Measurements from ENCODE around the gene ZBTB16.
"Not testable (repeated sequence)": the region's sequence is repeated elsewhere in the genome, so short reads cannot be mapped to it uniquely, and the experiment has no call there.

ZBTB16 gene

DNA sequence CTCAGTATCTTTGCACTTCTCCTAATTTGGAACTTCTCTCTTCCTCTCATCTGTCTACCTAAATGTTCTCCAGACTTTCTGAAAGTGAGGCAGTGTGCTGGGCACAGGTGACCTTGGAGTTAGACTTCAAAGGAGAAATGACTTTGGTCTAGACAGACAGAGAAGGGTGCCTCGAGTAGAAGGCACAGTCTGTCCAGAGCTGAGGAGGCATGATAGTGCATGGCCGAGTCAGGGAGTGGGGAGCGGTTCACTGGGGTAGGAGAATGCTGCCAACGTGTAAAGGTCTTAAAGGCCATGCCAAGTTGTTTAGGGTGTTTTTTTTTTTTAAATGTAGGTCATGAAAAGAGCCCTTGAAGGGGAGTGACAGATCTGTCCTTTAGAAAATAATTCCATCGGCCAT is 17.3 kb upstream of the ZBTB16 start:
- no peak for DNase-seq (ENCODE audit: low spot score)

DNA sequence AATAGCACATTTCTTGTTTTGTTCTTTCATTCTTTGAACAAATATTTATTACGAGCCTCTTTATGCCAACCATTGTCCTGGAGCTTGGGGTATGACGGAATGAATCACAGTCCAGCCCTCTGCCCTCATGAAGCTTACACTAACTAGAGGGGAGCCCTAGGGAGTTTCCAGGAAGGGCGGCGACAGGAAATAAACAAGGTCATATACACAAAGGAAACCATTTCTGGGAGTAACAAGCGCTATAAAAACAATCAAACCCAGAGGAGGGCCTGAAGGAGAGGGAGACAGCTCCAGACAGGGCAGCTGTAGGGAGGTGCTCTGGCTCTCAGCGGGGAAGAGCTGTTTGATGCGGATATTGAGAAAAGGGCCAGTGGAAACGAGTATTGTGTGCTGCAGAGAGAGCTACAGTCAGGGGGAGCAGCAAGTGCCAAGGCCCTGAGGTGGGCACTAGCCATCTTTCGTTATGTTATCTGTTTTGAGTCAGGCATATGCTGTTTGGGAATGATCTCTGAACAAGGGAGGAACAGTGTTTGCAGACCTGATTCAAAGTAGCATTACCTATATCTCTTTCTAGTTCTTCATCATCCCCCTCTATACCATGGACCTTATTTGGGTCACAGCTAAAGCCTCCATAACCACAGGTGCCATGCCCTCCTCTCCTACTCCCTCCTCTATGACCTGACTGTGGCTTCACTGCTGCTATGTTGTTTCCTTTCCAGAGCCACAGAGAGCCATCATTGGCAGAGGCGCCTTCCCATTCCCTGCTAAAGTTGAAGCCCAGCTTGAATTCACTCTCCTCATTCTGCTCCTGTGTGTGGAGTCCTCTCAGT is 15.3 kb upstream of the ZBTB16 start:
- no peak for DNase-seq (ENCODE audit: low spot score)

DNA sequence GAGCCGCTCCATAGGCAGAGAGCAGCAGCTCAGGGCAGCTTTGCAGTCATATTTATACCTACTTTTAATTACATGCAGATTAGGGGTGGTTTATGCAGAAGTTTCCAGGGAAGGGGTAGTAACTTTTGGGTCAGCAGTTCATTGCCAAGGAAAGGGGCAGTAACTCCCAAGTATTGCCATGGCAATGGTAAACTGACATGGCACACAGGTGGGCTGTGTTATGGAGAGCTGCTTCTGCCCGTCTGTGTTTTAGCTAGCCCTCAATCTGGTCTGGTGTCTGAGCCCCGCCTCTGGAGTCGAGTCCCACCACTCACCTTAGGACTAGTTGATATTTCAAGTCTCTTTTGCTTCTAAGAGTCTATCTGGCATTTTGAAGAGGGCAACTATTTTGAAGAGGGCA is 12.2 kb upstream of the ZBTB16 start:
- DNase-seq (ENCODE audit: low spot score), result no peak

DNA sequence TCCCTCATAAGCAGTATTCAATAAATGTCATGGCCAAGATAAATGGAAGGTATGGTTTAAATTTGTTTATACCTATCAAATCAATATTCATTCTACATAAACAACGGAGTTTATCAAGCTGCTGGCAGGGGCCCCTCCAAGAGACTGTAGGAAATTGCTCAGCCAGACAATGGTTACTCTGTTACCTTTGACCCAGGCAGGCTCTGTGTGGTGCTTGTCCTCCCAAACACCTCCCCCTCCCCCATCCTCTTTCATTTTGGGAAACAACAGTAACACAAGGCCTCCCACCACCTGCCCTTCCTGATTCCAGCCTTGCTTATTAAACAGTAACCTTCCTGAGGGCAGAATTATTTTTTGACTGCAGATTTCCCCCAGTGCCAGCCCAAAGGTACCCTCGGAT is 10.5 kb upstream of the ZBTB16 start:
- DNase-seq (ENCODE audit: low spot score), result no peak

DNA sequence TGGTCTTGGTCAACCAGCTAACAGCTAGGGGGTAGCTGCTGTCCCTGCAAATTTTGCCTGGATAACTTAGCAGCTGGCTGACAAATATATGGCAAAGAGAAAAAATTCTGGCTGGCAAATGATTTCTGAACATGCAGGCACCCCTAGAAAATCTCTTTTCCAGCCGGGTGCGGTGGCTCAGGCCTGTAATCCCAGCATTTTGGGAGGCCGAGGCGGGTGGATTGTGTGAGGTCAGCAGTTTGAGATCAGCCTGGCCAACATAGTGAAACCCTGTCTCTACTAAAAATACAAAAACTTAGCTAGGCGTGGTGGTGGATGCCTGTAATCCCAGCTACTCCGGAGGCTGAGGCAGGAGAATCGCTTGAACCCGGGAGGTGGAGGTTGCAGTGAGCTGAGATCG is 9.7 kb upstream of the ZBTB16 start:
- not testable (repeated sequence) for DNase-seq (ENCODE audit: low spot score)

DNA sequence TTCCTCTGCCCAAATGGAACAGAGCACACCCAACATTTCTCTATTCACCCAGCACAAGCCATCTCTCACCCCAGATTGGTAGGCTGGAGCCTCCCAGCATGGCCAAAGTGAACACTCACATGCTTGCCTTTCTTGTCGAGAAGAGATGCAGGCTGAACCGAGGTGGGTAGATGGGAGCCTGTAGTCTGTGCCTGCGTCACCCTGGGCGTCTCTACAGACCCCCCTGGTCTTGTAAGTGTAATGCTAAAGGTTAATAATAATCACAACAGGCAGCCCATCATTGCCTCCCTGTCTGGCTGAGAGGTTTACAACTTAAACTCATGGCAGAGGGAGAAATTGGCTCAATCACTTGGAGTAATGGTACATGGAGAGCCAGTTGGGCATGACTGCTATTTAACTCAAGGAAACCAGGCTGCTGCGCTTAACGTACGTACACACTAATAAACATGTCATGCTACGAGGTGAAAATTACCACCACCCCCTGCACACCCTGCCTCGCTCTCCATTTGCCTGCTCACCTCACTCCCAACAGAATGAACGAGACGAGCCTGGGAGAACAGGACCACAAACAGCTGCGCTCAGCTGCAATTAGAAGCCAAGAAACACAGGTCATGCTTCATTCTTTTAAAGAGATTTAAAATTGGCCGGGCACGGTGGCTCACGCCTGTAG is 9.1 kb upstream of the ZBTB16 start:
- DNase-seq (ENCODE audit: low spot score), result no peak

DNA sequence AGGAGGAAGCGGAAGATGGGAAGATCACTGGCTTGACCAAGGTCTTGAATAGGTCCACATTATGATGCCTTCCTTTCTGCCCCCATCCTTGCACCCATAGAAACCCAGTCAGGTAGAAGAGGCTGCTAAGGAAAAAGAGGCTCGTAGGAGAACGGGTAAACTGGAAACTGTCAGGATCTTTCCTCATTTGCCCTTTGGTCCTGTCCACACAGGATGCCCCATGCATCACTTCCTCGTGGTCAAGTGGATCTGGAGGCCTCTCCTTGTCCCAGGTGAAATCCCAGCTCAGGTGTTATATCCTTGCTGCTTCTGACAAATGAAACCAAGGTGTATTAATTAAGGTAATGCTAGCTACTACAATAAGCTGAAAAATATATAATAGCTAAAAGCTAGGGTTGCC is 8.0 kb upstream of the ZBTB16 start:
- no peak for DNase-seq (ENCODE audit: low spot score)

DNA sequence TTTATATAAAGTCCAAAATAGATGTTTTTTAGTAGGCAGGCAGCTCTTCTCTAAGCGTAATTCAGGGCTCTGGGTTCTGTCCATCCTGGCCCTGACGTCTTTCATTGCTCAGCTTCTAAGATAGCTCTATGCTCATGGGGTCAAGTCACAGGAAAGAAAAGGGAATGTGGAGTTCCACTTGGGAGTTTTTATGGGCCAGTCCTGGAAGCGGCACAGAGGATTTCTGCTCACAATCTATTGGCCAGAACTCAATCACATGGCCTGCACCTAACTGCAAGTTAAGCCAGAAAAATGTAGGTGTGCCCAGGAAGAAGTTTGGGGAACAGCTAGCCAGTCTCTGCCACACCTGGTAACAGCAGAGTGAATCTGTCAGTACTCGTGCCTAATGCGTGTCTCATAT is 7.4 kb upstream of the ZBTB16 start:
- no peak for DNase-seq (ENCODE audit: low spot score)

DNA sequence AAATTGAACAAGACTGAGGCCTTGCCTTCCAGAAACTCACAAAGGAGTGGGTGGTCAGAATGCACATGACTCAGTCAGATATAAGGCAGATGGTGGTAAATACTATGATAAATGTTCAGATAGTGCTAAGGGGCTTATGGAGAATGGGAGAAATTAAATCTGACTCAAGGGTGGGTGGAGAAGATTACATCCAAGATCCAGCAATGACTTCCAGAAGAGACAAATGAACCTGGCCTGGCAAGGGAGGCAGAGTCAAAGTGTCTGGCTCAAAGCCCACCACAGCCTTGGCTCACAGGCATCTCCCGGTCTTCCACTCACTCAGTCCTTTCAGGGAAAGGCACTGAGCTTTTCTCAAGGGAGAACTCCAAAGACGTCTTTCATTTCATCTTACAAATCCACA is 6.1 kb upstream of the ZBTB16 start:
- no peak for DNase-seq (ENCODE audit: low spot score)

DNA sequence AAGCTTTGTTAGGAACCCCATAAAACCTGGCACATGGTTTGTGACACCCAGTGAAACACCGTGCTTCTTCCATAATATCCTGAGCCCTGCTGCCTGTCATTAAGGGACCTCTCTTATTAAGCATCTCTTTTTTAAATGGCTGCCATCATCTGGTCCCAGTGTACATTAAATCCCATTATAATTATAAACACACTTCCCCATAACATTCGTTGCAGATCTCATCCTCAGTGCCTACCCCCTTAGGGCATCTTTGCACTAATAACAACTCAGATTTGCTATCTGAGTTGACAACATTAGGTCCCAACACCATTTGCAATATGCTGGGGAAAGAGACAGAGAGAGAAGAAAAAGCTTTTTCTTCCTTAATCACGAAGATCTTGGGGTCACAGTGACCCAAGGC is 4.7 kb upstream of the ZBTB16 start:
- no peak for DNase-seq (ENCODE audit: low spot score)

DNA sequence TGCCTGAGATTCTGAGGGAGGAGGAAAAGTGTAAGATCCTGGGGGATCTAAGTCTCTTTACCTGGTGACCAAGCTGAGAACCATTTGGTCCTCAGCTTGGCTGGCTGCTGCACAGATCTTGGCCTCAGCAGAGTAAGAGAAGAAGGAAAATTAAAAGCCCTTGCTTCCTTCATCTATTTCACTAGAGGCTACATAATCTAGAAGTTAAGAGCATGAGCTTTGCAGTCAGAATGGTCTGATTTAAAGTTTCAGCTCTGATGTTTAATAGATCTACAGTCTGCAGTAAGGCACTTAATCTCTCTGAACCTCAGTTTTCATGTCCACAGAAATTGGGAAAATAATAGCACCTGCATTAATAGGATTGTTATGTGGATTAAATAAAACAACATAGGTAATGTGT is 3.1 kb upstream of the ZBTB16 start:
- DNase-seq (ENCODE audit: low spot score), result no peak

DNA sequence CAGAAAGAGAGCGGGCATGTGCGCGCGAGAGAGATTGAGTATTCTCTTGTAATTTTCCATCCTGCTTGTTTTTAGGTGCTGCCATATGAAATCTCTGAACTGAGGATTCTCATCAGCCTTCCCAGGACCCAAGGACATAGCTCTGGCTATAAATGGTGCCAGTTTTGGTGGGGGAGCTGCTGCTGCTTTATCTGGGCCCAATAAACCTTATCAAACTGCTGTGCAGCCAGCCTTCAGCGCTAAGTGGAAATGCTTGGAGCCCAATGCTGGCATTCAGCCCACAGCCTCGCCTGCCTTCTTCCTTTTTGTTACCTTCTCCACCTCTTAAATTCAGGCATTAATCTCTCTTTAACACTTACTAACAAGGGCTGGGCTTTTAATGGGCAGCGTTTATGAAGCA is 2.4 kb upstream of the ZBTB16 start:
- no peak for DNase-seq (ENCODE audit: low spot score)

DNA sequence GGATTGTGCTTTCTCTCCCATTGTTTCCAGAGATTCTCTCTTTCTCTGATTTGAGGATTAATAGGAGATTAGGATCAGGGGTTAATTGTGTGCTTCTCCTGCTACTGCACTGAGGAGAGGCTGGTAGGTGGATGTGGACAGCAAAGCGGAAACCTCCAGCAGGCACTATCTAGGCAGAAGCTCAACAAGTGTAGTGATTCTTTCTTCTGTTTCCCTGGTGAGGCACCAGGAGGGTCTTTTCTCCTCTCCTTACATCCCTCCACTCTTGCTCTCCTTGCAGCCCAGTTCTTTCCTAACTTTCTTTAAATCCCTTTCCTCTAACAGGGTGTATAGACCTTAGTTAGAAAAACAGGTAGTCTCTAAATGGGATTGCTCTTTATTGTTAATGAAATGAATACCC is 1.9 kb upstream of the ZBTB16 start:
- DNase-seq (ENCODE audit: low spot score), result no peak

DNA sequence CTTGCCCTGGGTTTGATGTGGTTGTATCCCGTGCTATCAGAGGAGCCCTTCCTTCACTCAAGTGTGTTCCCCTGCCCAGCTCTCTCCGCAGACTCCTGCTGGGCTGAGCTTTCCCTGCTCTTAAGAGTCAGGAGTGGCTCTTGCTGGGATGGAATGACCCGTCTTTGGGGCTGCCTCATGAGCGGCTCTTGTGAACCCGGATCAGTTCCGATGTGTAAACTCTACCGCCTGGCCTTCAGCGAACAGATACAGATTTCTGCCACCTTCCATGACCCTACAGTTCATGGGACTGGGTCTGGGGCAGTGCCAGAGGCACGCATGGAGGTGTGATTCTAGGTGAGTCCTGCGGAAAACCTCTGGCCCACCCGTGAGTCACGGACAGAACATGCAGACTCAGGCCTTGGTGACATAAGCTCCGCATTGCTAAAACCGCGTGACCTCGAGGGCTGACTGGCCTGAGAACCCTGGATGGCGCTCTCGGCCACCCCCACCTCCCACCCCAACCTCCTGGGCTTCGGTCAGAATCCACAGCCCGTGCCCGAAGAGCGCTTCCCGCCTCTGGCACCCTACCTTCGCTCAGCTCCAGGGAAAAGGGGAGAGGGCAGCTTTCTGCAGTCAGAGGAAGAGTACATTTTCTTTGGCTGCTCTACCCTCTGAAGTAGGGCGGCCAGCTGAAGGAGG is 1.3 kb upstream of the ZBTB16 start:
- DNase-seq (ENCODE audit: low spot score), result no peak

DNA sequence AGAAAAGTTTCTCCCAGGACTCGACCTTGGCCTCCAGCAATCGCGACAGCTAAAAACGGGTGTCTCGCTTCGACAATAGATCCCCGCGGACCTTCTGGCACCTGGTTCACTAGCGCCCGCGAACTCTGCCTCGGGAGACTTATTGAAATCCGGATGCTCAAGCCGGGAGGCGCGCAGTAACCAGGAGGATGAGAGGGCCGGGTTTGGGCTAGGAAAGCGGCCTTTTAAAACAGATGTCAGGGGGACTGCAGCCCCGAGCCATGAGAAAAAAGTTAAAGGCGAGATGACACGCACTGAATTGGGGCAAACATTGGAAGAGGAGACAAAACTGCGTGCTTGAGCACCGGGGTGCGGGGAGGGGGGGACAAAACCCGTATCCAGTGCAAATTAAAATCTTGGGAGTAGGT is 637 bp upstream of the ZBTB16 start:
- DNase-seq (ENCODE audit: low spot score), result no peak

DNA sequence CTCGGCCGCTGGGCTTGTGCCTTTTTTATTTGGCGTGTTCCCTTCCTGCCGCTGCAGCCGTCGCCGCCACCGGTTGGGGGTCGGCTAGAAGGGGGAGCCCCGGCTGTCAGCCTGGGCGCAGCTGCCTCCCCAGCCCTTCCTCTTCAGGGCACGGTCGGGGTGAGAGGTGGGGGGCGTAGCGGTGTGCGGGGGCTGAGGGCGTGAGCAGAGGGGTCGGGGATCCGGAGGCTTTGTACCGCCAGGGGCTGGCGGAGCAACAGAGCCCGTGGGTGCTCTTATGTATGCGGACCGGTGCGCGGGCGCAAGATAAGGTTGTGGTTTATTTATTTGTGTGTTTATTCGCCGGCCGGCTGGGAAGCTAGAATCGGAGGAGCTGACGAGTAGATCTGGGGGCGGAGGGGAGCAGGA is 477 bp downstream of the ZBTB16 start:
- DNase-seq (ENCODE audit: low spot score), result no peak

DNA sequence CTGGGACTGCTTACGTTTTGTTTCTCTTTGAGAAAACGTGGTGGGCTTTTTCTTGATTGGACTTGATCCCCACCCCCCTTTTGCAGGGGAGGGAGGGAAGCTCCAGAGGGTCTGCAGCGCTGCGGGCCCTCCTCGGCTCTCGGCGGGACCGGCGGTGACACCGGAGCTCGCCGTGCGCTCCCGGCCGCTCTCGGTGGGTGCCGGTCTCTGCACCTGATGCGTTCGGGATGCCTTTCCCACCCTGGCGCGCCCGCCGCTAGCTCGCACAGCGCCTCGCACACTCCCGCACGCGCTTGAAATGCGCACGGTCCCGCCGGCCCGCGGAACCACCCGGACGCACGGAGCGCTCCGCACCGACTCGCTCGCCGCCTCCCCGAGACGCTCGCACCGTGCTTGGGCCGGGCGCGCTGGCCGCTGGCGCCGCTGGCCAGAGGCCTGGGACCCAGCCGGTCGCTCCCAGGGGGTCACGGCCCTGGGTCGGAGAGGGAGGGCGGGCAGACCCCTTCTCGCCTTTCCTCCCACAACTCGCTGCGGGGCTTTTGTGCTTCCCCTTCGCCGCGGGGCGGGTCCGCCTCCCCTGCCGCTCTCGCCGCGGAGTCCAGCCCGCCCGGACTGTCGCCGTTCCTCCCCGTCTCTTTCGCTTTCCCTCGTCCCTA is 1.0 kb downstream of the ZBTB16 start:
- DNase-seq (ENCODE audit: low spot score), result no peak

DNA sequence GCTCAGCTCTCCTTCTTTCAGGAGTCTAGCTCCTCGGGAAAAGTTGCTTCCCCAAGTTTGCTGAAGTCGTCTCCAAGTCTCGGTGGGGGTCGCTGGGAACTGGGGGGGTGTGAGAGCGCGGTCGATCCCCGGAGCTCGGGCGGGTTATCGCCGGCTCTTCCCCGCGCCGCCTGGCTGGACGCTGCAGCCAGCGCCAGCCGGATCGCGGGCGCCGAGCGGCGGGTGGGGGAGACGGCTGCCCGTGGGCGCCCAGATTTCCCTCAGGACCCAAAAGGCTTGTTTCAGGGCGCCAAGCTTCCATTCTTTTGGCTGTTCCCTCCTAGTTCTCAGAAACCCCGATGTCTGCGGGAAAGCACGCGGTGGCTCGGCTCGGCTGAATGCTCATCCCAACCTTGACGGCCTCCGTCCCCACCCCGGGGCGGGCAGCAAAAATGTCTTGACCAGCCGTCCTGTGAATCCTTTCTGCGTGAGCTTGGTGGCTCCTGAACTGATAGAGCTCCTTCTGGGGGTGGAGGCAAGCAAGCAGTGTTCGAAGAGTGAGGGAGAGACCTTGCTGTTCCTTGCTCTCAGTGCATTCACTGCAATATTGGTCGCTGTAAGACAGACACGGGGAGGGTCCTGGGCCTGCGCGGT is 1.7 kb downstream of the ZBTB16 start:
- DNase-seq (ENCODE audit: low spot score), result no peak

DNA sequence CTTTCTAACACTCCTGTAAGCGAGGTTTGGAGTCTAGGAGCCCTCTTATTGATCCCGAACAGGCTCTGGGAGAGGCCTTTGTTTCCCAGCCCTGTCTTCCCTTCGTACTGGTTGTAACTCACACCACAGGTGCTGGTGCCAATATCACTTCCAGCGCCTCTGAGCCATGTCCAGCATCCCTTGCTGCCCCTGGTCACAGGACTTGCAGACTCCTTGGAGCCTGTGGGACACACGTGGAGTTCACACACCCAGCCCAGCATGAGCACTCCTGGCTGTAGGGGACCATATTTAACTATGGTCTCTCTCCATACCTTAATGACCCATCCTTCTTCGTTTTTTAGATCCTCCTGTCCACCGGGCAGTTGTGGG is 2.2 kb downstream of the ZBTB16 start:
- no peak for DNase-seq (ENCODE audit: low spot score)

DNA sequence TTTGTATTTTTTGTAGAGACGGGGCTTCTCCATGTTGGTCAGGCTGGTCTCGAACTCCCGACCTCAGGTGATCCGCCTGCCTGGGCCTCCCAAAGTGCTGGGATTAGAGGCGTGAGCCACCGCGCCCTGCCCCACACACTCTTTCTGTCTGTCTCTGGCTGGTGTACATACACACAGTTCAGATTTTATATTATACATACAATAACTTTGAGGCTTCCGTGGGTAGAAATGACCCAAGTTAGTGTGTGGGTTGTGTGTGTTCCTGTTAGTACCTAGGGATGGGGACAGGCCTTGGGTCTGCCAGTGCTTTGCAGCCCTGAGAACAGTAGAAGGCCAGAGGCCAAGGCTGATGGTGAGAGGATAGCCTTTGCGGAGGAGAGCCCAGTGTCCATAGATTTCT is 2.8 kb downstream of the ZBTB16 start:
- DNase-seq (ENCODE audit: low spot score), result no peak

DNA sequence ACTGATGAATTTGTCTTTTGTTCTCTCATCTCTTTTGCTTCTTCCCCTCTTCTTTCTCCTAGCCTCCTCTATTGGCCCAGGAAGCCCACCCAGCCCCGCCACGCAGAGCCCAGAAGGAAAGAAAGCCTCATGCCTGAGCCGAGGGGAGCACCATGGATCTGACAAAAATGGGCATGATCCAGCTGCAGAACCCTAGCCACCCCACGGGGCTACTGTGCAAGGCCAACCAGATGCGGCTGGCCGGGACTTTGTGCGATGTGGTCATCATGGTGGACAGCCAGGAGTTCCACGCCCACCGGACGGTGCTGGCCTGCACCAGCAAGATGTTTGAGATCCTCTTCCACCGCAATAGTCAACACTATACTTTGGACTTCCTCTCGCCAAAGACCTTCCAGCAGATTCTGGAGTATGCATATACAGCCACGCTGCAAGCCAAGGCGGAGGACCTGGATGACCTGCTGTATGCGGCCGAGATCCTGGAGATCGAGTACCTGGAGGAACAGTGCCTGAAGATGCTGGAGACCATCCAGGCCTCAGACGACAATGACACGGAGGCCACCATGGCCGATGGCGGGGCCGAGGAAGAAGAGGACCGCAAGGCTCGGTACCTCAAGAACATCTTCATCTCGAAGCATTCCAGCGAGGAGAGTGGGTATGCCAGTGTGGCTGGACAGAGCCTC is 3.8 kb downstream of the ZBTB16 start:
- no peak for DNase-seq (ENCODE audit: low spot score)

DNA sequence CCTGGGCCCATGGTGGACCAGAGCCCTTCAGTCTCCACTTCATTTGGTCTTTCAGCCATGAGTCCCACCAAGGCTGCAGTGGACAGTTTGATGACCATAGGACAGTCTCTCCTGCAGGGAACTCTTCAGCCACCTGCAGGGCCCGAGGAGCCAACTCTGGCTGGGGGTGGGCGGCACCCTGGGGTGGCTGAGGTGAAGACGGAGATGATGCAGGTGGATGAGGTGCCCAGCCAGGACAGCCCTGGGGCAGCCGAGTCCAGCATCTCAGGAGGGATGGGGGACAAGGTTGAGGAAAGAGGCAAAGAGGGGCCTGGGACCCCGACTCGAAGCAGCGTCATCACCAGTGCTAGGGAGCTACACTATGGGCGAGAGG is 4.3 kb downstream of the ZBTB16 start:
- no peak for DNase-seq (ENCODE audit: low spot score)
